Measurements from ENCODE around the gene RNF141.

The RNF141 gene

DNA sequence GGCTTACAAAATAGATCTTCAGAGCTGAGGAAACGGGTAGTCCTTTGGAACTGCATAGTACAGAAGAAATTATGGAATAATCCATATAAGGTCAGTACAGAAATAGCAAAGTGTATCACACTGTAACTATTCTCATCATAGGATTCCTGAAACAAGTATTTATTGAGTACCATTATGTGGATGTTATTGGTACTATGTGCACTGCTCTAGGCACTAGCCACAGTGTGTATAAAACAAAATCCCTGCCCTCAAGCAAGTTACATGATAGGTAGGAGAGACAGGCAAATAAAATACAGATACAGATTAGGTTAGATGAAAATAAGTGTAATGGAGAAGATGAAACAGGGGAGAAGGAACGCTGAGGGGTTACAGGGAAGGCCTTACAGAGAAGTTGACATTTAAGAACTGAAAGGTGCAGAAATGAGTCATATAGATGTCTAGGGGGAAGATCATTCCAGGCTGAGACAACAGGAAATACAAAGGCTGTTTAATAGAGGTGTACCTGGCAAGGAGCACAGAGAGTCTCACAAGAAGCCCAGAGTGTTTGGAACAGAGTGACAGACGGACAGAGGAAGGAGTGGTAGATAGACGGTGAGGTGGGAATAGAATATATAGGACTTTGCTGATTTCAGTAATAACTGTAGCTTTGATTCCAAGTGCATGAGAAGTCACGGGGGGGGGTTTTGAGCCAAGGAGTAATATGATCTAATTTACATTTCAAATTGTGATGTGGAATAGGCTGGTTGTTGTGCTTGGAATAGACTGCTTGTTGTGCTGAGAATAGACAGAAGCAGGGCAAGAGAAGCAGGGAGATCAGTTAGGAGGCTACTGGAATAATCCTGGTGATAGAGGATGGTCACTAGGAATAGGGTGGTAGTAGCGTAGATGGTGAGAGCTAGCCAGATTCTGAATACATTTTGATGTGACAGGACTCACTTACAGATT is 13.7 kb downstream of the RNF141 start:
- H3K27ac ChIP-seq (ENCODE audit: extremely low read depth, low read depth, low read length), result no peak overlapping the region
- no peaks in the 10 kb centered on the region for H3K4me1 ChIP-seq (ENCODE audit: control insufficient read depth, insufficient read depth, low read length)
- peaks cover 0 to 60% of the 10 kb centered on the region in 2 experiments; a peak in 2 of 3 replicates for H3K36me3 ChIP-seq (ENCODE audit: control insufficient read depth in 2 of 2, insufficient read depth in 1 of 2, low read length in 2 of 2)
- no peak for TF ChIP-seq BCL11A (tag by site-specific recombination; IDR thresholded peaks at IDR 0.05; ENCODE audit: low read depth)
- TF ChIP-seq, protein P1, sequence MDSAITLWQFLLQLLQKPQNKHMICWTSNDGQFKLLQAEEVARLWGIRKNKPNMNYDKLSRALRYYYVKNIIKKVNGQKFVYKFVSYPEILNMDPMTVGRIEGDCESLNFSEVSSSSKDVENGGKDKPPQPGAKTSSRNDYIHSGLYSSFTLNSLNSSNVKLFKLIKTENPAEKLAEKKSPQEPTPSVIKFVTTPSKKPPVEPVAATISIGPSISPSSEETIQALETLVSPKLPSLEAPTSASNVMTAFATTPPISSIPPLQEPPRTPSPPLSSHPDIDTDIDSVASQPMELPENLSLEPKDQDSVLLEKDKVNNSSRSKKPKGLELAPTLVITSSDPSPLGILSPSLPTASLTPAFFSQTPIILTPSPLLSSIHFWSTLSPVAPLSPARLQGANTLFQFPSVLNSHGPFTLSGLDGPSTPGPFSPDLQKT (IDR thresholded peaks at IDR 0.05; ENCODE audit: borderline replicate concordance, low read depth, low read length), result no peak
- TF ChIP-seq ZEB2 (tag by site-specific recombination; IDR thresholded peaks at IDR 0.05), result no peak
- TF ChIP-seq RBAK (tag by site-specific recombination; IDR thresholded peaks at IDR 0.05), result no peak
- TF ChIP-seq ZNF785 (tag by site-specific recombination; IDR thresholded peaks at IDR 0.05), result no peak
- TF ChIP-seq, protein P2, sequence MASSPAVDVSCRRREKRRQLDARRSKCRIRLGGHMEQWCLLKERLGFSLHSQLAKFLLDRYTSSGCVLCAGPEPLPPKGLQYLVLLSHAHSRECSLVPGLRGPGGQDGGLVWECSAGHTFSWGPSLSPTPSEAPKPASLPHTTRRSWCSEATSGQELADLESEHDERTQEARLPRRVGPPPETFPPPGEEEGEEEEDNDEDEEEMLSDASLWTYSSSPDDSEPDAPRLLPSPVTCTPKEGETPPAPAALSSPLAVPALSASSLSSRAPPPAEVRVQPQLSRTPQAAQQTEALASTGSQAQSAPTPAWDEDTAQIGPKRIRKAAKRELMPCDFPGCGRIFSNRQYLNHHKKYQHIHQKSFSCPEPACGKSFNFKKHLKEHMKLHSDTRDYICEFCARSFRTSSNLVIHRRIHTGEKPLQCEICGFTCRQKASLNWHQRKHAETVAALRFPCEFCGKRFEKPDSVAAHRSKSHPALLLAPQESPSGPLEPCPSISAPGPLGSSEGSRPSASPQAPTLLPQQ (tag by site-specific recombination; IDR thresholded peaks at IDR 0.05), result no peak
- TF ChIP-seq TCF7L2 (IDR thresholded peaks at IDR 0.05; ENCODE audit: borderline replicate concordance, low read depth, low read length), result no peak
- H3K4me3 ChIP-seq (ENCODE audit: low read depth, low read length), result no peak overlapping the region
- no peaks in the 10 kb centered on the region for H3K9me3 ChIP-seq (ENCODE audit: control insufficient read depth, insufficient read depth, low read depth, low read length)
- CTCF ChIA-PET, result interaction anchor here (0.6 to 1.5 kb wide), 2 partner anchors 13 to 161 kb away, joined by 3 to 5 read pairs; partner anchors contain the start of gene RNF141
- POLR2A ChIA-PET, result no interaction called here

DNA sequence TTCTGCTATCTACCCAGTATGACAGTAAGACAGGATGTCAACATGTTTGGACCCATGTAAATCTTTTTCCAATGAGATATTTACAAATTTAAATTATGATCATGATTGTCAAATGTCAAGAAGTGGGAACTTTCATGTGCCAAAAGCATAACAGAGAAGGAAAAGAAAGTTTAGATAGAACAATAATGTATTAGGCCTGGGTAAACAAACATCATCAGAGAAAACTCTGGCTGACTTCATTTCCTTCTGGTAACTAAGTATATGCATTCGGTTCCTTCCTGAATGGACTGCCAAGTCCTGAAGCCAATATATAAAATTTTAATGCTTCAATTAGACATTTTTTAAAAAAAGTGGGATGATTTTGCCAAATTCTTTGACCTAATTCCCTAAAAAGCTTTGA is 16.5 kb downstream of the RNF141 start:
- Histone ChIP-seq H3K4me1 (ENCODE audit: control insufficient read depth, insufficient read depth, low read length) (no peaks in the 10 kb centered on the region), H3K9me3 (ENCODE audit: control insufficient read depth, insufficient read depth, low read depth, low read length) (no peaks in the 10 kb centered on the region), H3K4me3 (ENCODE audit: low read depth, low read length) (no peak overlapping the region), H3K36me3 (ENCODE audit: control insufficient read depth in 2 of 2, insufficient read depth in 1 of 2, low read length in 2 of 2) (peaks cover 0 to 71% of the 10 kb centered on the region in 2 experiments; a peak in 2 of 3 replicates), H3K27ac (ENCODE audit: extremely low read depth, low read depth, low read length) (no peak overlapping the region)
- ChIA-PET POLR2A (no interaction called here), CTCF (no interaction called here)
- TF ChIP-seq, protein P3, sequence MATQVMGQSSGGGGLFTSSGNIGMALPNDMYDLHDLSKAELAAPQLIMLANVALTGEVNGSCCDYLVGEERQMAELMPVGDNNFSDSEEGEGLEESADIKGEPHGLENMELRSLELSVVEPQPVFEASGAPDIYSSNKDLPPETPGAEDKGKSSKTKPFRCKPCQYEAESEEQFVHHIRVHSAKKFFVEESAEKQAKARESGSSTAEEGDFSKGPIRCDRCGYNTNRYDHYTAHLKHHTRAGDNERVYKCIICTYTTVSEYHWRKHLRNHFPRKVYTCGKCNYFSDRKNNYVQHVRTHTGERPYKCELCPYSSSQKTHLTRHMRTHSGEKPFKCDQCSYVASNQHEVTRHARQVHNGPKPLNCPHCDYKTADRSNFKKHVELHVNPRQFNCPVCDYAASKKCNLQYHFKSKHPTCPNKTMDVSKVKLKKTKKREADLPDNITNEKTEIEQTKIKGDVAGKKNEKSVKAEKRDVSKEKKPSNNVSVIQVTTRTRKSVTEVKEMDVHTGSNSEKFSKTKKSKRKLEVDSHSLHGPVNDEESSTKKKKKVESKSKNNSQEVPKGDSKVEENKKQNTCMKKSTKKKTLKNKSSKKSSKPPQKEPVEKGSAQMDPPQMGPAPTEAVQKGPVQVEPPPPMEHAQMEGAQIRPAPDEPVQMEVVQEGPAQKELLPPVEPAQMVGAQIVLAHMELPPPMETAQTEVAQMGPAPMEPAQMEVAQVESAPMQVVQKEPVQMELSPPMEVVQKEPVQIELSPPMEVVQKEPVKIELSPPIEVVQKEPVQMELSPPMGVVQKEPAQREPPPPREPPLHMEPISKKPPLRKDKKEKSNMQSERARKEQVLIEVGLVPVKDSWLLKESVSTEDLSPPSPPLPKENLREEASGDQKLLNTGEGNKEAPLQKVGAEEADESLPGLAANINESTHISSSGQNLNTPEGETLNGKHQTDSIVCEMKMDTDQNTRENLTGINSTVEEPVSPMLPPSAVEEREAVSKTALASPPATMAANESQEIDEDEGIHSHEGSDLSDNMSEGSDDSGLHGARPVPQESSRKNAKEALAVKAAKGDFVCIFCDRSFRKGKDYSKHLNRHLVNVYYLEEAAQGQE (tag by site-specific recombination; IDR thresholded peaks at IDR 0.05), result no peak
- TF ChIP-seq ZNF473 (tag by site-specific recombination; IDR thresholded peaks at IDR 0.05) (no peak), ZNF433 (tag by site-specific recombination; IDR thresholded peaks at IDR 0.05; ENCODE audit: low read depth) (no peak), HOXD13 (CRISPR knock-in tag; IDR thresholded peaks at IDR 0.05; ENCODE audit: borderline replicate concordance) (no peak), ZBTB48 (tag by site-specific recombination; IDR thresholded peaks at IDR 0.05) (no peak)

DNA sequence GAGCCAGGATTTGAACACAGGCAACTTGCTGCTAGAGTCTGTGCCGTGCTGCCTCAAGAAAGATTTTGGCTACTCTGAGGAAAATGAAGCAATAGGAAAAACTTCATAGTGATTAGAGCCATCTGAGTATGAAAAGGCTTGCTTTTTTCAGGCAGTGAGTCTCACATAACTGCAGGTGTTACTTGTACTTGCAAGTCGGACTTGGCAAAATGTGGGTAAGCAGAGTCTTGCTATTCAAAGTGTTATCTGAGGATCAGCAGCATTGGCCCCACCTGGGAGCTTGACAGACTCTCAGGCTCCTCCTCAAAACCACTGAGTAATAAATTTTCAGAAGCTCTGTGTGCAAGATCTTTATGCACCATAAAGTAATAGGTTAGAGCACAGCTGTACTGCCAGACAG is 18.1 kb downstream of the RNF141 start:
- no peaks in the 10 kb centered on the region for H3K4me1 ChIP-seq (ENCODE audit: control insufficient read depth, insufficient read depth, low read length)
- no peak for TF ChIP-seq ZNF335 (tag by site-specific recombination; conservative IDR thresholded peaks at IDR 0.05)
- TF ChIP-seq, protein P4, sequence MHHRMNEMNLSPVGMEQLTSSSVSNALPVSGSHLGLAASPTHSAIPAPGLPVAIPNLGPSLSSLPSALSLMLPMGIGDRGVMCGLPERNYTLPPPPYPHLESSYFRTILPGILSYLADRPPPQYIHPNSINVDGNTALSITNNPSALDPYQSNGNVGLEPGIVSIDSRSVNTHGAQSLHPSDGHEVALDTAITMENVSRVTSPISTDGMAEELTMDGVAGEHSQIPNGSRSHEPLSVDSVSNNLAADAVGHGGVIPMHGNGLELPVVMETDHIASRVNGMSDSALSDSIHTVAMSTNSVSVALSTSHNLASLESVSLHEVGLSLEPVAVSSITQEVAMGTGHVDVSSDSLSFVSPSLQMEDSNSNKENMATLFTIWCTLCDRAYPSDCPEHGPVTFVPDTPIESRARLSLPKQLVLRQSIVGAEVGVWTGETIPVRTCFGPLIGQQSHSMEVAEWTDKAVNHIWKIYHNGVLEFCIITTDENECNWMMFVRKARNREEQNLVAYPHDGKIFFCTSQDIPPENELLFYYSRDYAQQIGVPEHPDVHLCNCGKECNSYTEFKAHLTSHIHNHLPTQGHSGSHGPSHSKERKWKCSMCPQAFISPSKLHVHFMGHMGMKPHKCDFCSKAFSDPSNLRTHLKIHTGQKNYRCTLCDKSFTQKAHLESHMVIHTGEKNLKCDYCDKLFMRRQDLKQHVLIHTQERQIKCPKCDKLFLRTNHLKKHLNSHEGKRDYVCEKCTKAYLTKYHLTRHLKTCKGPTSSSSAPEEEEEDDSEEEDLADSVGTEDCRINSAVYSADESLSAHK (tag by site-specific recombination; IDR thresholded peaks at IDR 0.05), result no peak
- no peak for TF ChIP-seq ZBTB17 (tag by site-specific recombination; IDR thresholded peaks at IDR 0.05)
- TF ChIP-seq, protein P5, sequence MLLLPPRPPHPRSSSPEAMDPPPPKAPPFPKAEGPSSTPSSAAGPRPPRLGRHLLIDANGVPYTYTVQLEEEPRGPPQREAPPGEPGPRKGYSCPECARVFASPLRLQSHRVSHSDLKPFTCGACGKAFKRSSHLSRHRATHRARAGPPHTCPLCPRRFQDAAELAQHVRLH (tag by site-specific recombination; IDR thresholded peaks at IDR 0.05), result no peak
- no peak for TF ChIP-seq ZNF768 (tag by site-specific recombination; IDR thresholded peaks at IDR 0.05)
- TF ChIP-seq, protein P6, sequence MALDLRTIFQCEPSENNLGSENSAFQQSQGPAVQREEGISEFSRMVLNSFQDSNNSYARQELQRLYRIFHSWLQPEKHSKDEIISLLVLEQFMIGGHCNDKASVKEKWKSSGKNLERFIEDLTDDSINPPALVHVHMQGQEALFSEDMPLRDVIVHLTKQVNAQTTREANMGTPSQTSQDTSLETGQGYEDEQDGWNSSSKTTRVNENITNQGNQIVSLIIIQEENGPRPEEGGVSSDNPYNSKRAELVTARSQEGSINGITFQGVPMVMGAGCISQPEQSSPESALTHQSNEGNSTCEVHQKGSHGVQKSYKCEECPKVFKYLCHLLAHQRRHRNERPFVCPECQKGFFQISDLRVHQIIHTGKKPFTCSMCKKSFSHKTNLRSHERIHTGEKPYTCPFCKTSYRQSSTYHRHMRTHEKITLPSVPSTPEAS (tag by site-specific recombination; IDR thresholded peaks at IDR 0.05), result no peak
- TF ChIP-seq ZIC2 (tag by site-specific recombination; IDR thresholded peaks at IDR 0.05), result no peak
- TF ChIP-seq ZNF391 (tag by site-specific recombination; IDR thresholded peaks at IDR 0.05; ENCODE audit: borderline replicate concordance, low read depth), result no peak

More for the DNA sequence above, 18.1 kb downstream of the RNF141 start:
- CTCF ChIA-PET, result no interaction called here
- Histone ChIP-seq H3K36me3 (ENCODE audit: control insufficient read depth in 2 of 2, insufficient read depth in 1 of 2, low read length in 2 of 2) (peaks cover 0 to 68% of the 10 kb centered on the region in 2 experiments; a peak in 2 of 3 replicates), H3K9me3 (ENCODE audit: control insufficient read depth, insufficient read depth, low read depth, low read length) (no peaks in the 10 kb centered on the region), H3K4me3 (ENCODE audit: low read depth, low read length) (no peak overlapping the region), H3K27ac (ENCODE audit: extremely low read depth, low read depth, low read length) (no peak overlapping the region)
- POLR2A ChIA-PET, result no interaction called here
